ENCODE measurements around the gene ST3GAL5. TPM values are rescaled to one million over a fixed set of nuclear protein-coding genes. Genes with fewer than 3 reads are reported as not detected.

ST3GAL5 gene
- total and polyA plus RNA-seq, 2 of the 8 experiments (the other 6 are each of a cell fraction or from before 2014, with no cell fraction given) = 1.9 to 4.5 TPM

DNA sequence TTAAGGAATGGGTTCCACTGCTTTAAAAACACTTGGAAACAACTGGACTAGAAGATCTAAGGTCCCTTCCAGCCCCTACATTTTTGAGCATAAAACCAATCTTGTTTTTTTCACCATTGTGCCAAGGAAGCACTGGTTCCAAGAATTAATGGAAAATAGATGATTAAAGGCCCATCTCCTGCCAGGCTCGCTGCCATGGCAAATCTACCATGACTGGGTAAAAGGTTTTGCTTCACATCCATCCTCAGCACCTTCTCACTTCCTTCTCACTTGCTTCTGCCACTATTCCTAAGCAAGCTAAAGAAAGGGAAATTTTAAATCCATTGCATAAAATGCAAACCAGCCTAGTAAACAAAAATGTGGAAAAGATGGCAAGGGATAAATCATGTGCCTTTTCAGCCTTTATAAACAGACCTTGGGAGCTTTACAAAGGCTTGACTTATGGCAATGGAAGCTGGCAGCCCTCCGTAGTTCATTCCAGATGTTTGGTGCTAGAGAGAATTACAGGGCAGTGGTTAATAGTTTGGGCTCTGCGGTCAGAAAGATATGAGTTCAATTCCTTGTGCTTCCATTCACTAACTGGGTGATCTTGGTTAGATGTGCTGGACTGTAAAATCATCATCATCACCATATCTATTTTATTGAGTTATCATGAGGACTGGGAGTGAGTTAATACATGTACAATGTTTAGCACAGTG is 27.0 kb upstream of the ST3GAL5 start:
- Histone ChIP-seq H2AK5ac (ENCODE audit: low read depth, low read length) (no peak overlapping the region), H2BK20ac (ENCODE audit: low read length) (no peak overlapping the region), H2BK12ac (ENCODE audit: low read depth, low read length) (no peak overlapping the region), H3K56ac (replicated peaks; ENCODE audit: insufficient read length, low read depth, low read length) (no peak overlapping the region), H2AFZ (ENCODE audit: low read length) (no peak overlapping the region), H3K23me2 (ENCODE audit: low read depth, low read length) (no peaks in the 10 kb centered on the region), H3K27me3 (replicated peaks in 1 of 4; ENCODE audit: control insufficient read depth in 3 of 4, extremely low read depth in 1 of 4, insufficient read depth in 3 of 4, low read length in 3 of 4) (no peaks in the 10 kb centered on the region), H3K9ac (replicated peaks in 1 of 4; ENCODE audit: extremely low read depth in 1 of 4, low read depth in 3 of 4, low read length in 3 of 4) (no peak overlapping the region), H3K23ac (ENCODE audit: insufficient read length) (no peak overlapping the region), H4K91ac (replicated peaks; ENCODE audit: insufficient read length, low read length) (no peak overlapping the region), H3K18ac (ENCODE audit: extremely low read depth, low read length) (no peak overlapping the region), H3K9me3 (ENCODE audit: insufficient read depth in 2 of 2, low read depth in 1 of 2, low read length in 1 of 2) (no peaks in the 10 kb centered on the region), H3K4me2 (ENCODE audit: insufficient read depth in 1 of 2, low read depth in 2 of 2, low read length in 2 of 2) (no peak overlapping the region), H4K20me1 (replicated peaks in 1 of 2; ENCODE audit: control insufficient read depth in 1 of 2, insufficient read depth in 2 of 2, low read length in 2 of 2) (no peaks in the 10 kb centered on the region), H3K27ac (ENCODE audit: low read depth, low read length) (no peak overlapping the region), H3K4ac (replicated peaks; ENCODE audit: insufficient read length, low read depth, low read length) (no peak overlapping the region), H3K79me1 (ENCODE audit: low read depth, low read length) (no peaks in the 10 kb centered on the region), H3K4me3 (ENCODE audit: extremely low read depth in 1 of 4, insufficient read depth in 2 of 4, low read depth in 3 of 4, low read length in 4 of 4) (no peak overlapping the region), H2BK5ac (ENCODE audit: low read depth, low read length) (no peak overlapping the region), H3K14ac (ENCODE audit: insufficient read length) (no peak overlapping the region), H3K79me2 (ENCODE audit: control insufficient read depth in 1 of 2, insufficient read depth in 2 of 2, low read length in 2 of 2) (no peaks in the 10 kb centered on the region), H4K5ac (ENCODE audit: insufficient read length, low read depth, low read length) (no peak overlapping the region), H3K36me3 (ENCODE audit: control insufficient read depth in 2 of 4, insufficient read depth in 4 of 4, low read length in 3 of 4) (no peaks in the 10 kb centered on the region), H2BK15ac (ENCODE audit: low read length) (no peak overlapping the region), H3K4me1 (replicated peaks in 1 of 4; ENCODE audit: control insufficient read depth in 3 of 4, insufficient read depth in 4 of 4, low read length in 3 of 4) (no peaks in the 10 kb centered on the region), H2BK120ac (replicated peaks; ENCODE audit: low read depth, low read length) (no peak overlapping the region), H4K8ac (ENCODE audit: extremely low read depth, insufficient read depth, low read length) (no peak overlapping the region)
- no peak for TF ChIP-seq KDM1A (IDR thresholded peaks at IDR 0.05; ENCODE audit: borderline replicate concordance, low read length)
- no peak for TF ChIP-seq CBX5 (IDR thresholded peaks at IDR 0.05; ENCODE audit: low read depth, low read length)
- TF ChIP-seq RFX5 (IDR thresholded peaks at IDR 0.05; ENCODE audit: borderline replicate concordance, low read depth, low read length) = no peak
- TF ChIP-seq EGR1 (IDR thresholded peaks at IDR 0.05; ENCODE audit: borderline replicate concordance, low read depth, low read length) = no peak
- no peak for TF ChIP-seq ASH2L (IDR thresholded peaks at IDR 0.05; ENCODE audit: low read length)
- DNase-seq (ENCODE audit: low read depth in 1 of 2, low spot score in 2 of 2) (no peak), FAIRE-seq (no peak)
- POLR2A ChIA-PET (ENCODE audit: partially characterized antibody) = no interaction called here
- WGBS, 2 experiments (ENCODE audit: extremely low coverage in 1 of 2, insufficient coverage in 1 of 2, insufficient read length in 1 of 2, insufficient replicate concordance in 2 of 2, low coverage in 1 of 2, low lambda C conversion rate in 2 of 2, missing lambda C conversion rate in 1 of 2) = 83% methylated on average over 3 of the region's 3 CpGs; no CpG with 5 or more reads in 1 of the 2 experiments
- CTCF ChIA-PET (ENCODE audit: partially characterized antibody) = interaction anchor here (1.1 to 2.2 kb wide), 2 partner anchors 27 to 187 kb away, joined by 4 to 11 read pairs; partner anchors contain the start of gene ST3GAL5

Measured in H1 (cell line).